IPS-20b (cell line): Measurements from ENCODE around the gene FAM131B.
"Not testable (repeated sequence)": the region's sequence is repeated elsewhere in the genome, so short reads cannot be mapped to it uniquely, and the experiment has no call there.

ENCODE experiments used
- H3K27ac ChIP-seq: one replicate; pipeline ENCODE4 v1.5.1; 2013; ENCODE audit warnings: low read length
- H3K27me3 ChIP-seq: 2 replicates; pipeline ENCODE4 v1.6.1; 2013; ENCODE audit warnings: mild to moderate bottlenecking, low read length, inconsistent platforms; ENCODE audit not compliant: insufficient read depth
- H3K36me3 ChIP-seq: 2 replicates; pipeline ENCODE4 v1.6.1; 2013; ENCODE audit warnings: low read depth, mild to moderate bottlenecking, inconsistent platforms, low read length, moderate library complexity; ENCODE audit not compliant: insufficient read depth
- H3K4me1 ChIP-seq: 2 replicates; pipeline ENCODE4 v1.6.1; 2013; ENCODE audit warnings: mild to moderate bottlenecking, control low read depth, inconsistent platforms, low read length, moderate library complexity; ENCODE audit not compliant: insufficient read depth
- H3K4me3 ChIP-seq: 2 replicates; pipeline ENCODE4 v1.5.1; 2013; ENCODE audit warnings: mild to moderate bottlenecking, low read length, inconsistent platforms
- H3K9ac ChIP-seq: 2 replicates; pipeline ENCODE4 v1.6.1; 2013; ENCODE audit warnings: low read depth, mild to moderate bottlenecking, inconsistent platforms, low read length, moderate library complexity
- H3K9me3 ChIP-seq: 2 replicates; pipeline ENCODE4 v1.6.1; 2013; ENCODE audit warnings: mild to moderate bottlenecking, low read depth, low read length, inconsistent platforms; ENCODE audit not compliant: insufficient read depth

FAM131B gene

GRCh38 chr7:143393267-143394041 is 30.9 kb upstream of the FAM131B start:
- Histone ChIP-seq H3K4me3 (no peak overlapping the region), H3K36me3 (peaks cover 98% of the 10 kb centered on the region), H3K27me3 (no peaks in the 10 kb centered on the region), H3K9me3 (no peaks in the 10 kb centered on the region), H3K9ac (no peak overlapping the region), H3K27ac (no peak overlapping the region), H3K4me1 (no peaks in the 10 kb centered on the region)

- Histone ChIP-seq H3K36me3 (peaks cover 98% of the 10 kb centered on the region), H3K4me3 (no peak overlapping the region), H3K27ac (no peak overlapping the region), H3K9ac (no peak overlapping the region), H3K9me3 (no peaks in the 10 kb centered on the region), H3K4me1 (no peaks in the 10 kb centered on the region), H3K27me3 (no peaks in the 10 kb centered on the region)
These were observed 30.4 kb upstream of the FAM131B start for GRCh38 chr7:143392875-143393266.

GRCh38 chr7:143392427-143392826 is 29.9 kb upstream of the FAM131B start:
- not testable (repeated sequence) for H3K27ac ChIP-seq, H3K4me3 ChIP-seq, H3K9me3 ChIP-seq, H3K9ac ChIP-seq, H3K27me3 ChIP-seq, H3K4me1 ChIP-seq
- H3K36me3 ChIP-seq = peaks cover 98% of the 10 kb centered on the region

GRCh38 chr7:143391462-143392404 is 29.2 kb upstream of the FAM131B start:
- Histone ChIP-seq H3K36me3 (peaks cover 98% of the 10 kb centered on the region), H3K4me3 (no peak overlapping the region), H3K27ac (no peak overlapping the region), H3K9ac (no peak overlapping the region), H3K4me1 (no peaks in the 10 kb centered on the region), H3K9me3 (no peaks in the 10 kb centered on the region), H3K27me3 (no peaks in the 10 kb centered on the region)

- Histone ChIP-seq H3K9ac (no peak overlapping the region), H3K27me3 (no peaks in the 10 kb centered on the region), H3K4me1 (no peaks in the 10 kb centered on the region), H3K27ac (no peak overlapping the region), H3K36me3 (peaks cover 97% of the 10 kb centered on the region), H3K4me3 (no peak overlapping the region), H3K9me3 (no peaks in the 10 kb centered on the region)
These were observed 28.3 kb upstream of the FAM131B start for GRCh38 chr7:143390773-143391317.

GRCh38 chr7:143390104-143390772 is 27.7 kb upstream of the FAM131B start:
- Histone ChIP-seq H3K4me3 (no peak overlapping the region), H3K4me1 (no peaks in the 10 kb centered on the region), H3K9ac (no peak overlapping the region), H3K36me3 (peaks cover 97% of the 10 kb centered on the region), H3K9me3 (no peaks in the 10 kb centered on the region), H3K27ac (no peak overlapping the region), H3K27me3 (no peaks in the 10 kb centered on the region)

GRCh38 chr7:143389316-143390103 is 27.0 kb upstream of the FAM131B start:
- Histone ChIP-seq H3K4me1 (no peaks in the 10 kb centered on the region), H3K4me3 (no peak overlapping the region), H3K9ac (no peak overlapping the region), H3K27ac (no peak overlapping the region), H3K36me3 (peaks cover 97% of the 10 kb centered on the region), H3K9me3 (no peaks in the 10 kb centered on the region), H3K27me3 (no peaks in the 10 kb centered on the region)

- no peak overlapping the region for H3K9ac ChIP-seq
- H3K27ac ChIP-seq = no peak overlapping the region
- H3K4me3 ChIP-seq = no peak overlapping the region
- H3K36me3 ChIP-seq = peaks cover 99% of the 10 kb centered on the region
- peaks cover 3% of the 10 kb centered on the region for H3K4me1 ChIP-seq
- no peaks in the 10 kb centered on the region for H3K27me3 ChIP-seq
- no peaks in the 10 kb centered on the region for H3K9me3 ChIP-seq
These were observed 26.1 kb upstream of the FAM131B start for GRCh38 chr7:143388491-143389101.

- Histone ChIP-seq H3K36me3 (peaks cover 99% of the 10 kb centered on the region), H3K4me1 (peaks cover 6% of the 10 kb centered on the region), H3K4me3 (no peak overlapping the region), H3K9me3 (no peaks in the 10 kb centered on the region), H3K9ac (no peak overlapping the region), H3K27me3 (no peaks in the 10 kb centered on the region), H3K27ac (no peak overlapping the region)
These were observed 25.5 kb upstream of the FAM131B start for GRCh38 chr7:143388051-143388450.

GRCh38 chr7:143387156-143387975 is 24.9 kb upstream of the FAM131B start:
- peaks cover 10% of the 10 kb centered on the region for H3K4me1 ChIP-seq
- no peaks in the 10 kb centered on the region for H3K9me3 ChIP-seq
- H3K9ac ChIP-seq = no peak overlapping the region
- H3K36me3 ChIP-seq = peaks cover 99% of the 10 kb centered on the region
- H3K27me3 ChIP-seq = no peaks in the 10 kb centered on the region
- no peak overlapping the region for H3K4me3 ChIP-seq
- no peak overlapping the region for H3K27ac ChIP-seq
